GM20431 (cell line): ENCODE results near the gene ATP6V1G1.
"Not testable (repeated sequence)": the region's sequence is repeated elsewhere in the genome, so short reads cannot be mapped to it uniquely, and the experiment has no call there.

Experiments used
- in situ Hi-C: fragments of 300-500 bp; cut with MseI, MboI; formaldehyde crosslinking; loops from one replicate; pipeline ENCODE4 v1.15.0; 2020; ENCODE audit warnings: low sequenced_read_pairs; ENCODE audit not compliant: unreplicated experiment

ATP6V1G1 gene

GRCh38 chr9:114576779-114577178, 10.8 kb upstream of the ATP6V1G1 start:
- in situ Hi-C loops: not testable (repeated sequence)

- in situ Hi-C loops: not testable (repeated sequence)
These were observed 9.4 kb upstream of the ATP6V1G1 start for GRCh38 chr9:114578134-114578533.

- in situ Hi-C loops: no loop called here
These were observed 6.9 kb upstream of the ATP6V1G1 start for GRCh38 chr9:114580609-114581193.

GRCh38 chr9:114583371-114584155, 4.0 kb upstream of the ATP6V1G1 start:
- in situ Hi-C loops: no loop called here

DNA sequence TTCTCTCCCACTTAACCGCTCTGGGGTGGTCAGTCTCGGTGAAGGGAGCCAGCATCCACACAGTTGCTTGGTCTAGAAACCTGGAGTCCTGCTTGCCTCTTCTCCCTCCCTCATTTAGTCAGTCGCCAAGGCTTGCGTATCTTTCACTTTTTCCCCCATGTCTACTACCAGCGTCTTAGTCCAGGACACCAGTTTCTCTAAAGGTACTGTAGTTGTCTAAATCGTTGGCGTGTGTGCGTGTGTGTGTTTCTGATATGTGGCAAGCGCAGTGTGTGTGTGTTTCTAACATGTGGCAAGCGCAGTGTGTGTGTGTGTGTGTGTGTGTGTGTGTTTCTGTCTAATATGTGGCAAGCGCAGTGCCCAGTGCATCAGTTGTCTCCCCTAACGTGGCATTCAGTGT, 641 bp downstream of the ATP6V1G1 start:
- in situ Hi-C loops: no loop called here

DNA sequence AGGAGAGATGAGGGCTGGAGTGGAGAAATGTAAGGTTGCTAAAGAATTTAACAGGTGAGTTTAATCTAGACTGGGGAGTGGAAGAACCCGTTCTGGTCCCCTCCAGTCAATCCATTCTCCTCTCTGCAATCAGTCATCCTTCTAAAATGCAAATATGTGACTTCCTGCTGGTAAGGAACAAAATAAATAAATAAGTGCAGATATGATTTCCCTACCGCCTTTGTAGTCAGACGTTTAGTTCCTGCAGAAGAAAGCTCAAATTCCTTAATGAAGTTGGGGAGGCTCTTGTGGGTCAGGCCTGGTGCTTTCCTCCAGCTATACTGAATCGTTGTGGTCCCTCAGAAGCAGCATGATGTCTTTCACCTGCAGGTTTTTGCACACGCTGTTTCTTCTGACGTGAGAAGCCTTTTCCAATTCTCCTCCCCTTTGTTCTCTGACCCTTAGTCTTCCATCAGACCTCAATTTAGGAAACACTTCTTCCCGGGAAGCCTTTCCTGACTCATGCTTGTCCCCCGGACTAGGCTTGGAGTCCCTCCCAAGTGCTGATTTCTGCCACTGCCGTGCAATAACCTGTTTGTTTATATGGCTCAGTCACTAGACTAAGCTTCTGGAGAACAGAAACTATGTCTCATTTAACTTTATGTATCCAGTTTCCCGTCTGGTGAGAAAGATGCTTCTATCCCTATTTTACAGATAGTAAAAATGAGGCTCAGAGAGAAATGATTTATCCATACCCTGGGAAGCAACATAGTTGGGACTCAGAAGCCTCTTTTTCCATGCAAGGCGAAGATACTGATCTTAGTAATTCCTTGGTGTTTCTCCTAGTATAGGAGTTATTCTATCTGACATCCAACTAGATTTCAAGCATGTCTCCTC, 1.3 kb downstream of the ATP6V1G1 start:
- in situ Hi-C loops: no loop called here

DNA sequence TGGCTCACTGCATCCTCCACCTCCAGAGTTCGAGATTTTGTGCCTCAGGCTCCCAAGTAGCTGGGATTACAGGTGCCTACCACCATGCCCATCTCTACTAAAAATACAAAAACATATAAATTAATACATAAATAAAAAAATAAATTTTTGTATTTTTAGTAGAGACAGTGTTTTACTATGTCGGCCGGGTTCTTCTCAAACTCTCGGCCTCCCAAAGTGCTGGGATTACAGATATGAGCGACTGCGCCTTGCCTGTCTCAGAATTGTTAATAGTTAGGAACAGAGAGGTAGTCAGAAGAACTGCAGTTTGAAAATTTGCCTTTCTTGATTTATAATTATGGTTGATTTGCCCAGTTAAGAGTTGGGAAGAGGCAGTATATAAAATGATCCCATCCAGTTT, 2.8 kb downstream of the ATP6V1G1 start:
- in situ Hi-C loops: no loop called here

- in situ Hi-C loops: no loop called here
These were observed 3.8 kb downstream of the ATP6V1G1 start for GRCh38 chr9:114591291-114591787.

- in situ Hi-C loops: no loop called here
These were observed 4.3 kb downstream of the ATP6V1G1 start for GRCh38 chr9:114591849-114592248.

DNA sequence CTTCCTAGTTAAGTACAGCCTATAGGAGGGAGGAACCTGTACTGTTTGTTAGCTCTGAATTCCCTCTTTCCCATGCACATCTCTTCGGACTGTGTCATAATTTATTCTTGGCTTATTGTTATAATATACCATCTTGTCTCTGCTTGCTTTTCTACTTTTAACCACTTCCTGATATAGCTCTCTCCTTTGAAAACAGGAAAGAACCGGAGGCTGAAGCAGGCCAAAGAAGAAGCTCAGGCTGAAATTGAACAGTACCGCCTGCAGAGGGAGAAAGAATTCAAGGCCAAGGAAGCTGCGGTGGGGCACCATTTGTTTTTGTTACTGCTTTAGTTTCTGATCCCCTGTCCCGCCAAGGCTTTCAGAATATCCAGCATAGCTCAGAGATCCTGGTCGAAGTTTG, 4.8 kb downstream of the ATP6V1G1 start:
- in situ Hi-C loops: no loop called here

- in situ Hi-C loops: no loop called here
These were observed 6.6 kb downstream of the ATP6V1G1 start for GRCh38 chr9:114594136-114594535.

DNA sequence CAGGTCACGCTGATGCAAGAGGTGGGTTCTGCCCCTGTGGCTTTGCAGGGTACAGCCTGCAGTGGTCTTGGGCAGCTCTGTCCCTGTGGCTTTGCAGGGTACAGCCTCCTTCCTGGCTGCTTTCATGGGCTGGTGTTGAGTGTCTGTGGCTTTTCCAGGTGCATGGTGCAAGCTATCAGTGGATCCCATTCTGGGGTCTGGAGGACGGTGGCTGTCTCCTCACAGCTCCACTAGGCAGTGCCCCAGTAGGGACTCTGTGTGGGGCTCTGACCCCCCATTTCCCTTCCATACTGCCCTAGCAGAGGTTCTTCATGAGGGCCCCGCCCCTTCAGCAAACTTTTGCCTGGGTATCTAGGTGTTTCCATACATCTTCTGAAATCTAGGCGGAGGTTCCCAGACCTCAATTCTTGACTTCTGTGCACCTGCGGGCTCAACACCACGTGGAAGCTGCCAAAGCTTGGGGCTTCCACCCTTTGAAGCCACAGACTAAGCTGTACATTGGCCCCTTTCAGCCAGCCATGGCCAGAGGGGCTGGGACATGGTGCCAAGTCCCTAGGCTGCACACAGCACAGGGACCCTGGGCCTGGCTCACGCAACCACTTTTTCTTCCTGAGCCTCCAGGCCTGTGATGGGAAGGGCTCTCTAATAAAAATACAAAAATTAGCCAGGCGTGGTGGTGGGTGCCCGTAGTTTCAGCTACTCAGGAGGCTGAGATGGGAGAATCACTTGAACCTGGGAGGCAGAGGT, 13.1 kb downstream of the ATP6V1G1 start:
- in situ Hi-C loops: not testable (repeated sequence)

DNA sequence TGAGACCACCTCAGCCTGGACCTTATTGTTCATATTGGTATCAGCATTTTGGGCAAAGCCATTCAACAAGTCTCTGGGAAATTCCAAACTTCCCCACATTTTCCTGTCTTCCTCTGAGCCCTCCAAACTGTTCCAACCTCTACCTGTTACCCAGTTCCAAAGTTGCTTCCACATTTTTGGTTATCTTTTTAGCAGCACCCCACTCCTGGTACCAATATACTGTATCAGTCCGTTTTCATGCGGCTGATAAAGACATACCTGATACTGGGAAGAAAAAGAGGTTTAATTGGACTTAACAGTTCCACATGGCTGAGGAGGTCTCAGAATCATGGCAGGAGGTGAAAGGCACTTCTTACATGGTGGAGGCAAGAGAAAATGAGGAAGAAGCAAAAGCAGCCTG, 14.2 kb downstream of the ATP6V1G1 start:
- in situ Hi-C loops: not testable (repeated sequence)

DNA sequence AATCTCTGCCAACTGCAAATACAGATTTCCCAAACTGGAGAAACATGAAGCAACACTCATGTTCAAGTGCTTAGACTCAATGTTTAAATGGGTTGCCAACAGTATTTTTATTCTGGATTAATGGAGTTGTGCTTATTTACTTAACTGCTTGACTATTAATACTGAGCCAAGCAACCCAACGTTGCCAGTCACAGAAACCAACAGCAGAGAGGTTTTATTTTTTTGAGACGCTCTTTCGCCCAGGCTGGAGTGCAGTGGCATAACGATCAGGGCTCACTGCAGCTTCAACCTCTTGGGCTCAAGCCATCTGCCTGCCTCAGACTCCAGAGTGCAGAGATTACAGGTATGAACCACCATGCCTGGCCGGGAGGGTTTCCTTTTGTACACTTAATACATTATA, 15.1 kb downstream of the ATP6V1G1 start:
- in situ Hi-C loops: no loop called here

DNA sequence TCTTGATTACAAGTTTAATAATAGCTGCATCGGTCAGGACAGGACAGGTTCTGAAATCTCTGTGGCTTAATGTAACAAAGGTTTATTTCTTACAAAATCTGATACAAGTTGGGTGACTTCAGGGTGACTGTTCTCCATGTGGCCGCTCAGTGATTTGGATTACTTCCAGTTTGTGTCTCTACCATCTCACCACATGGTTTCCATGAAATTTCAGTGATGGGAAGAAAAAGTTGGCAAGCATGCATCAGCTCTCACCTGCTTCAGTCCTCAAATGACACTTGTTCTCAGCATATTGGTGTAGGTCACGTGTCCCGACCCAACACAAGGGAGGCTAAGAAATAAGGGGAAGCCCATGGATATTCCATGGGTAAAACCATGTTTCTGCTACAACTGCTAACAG, 15.7 kb downstream of the ATP6V1G1 start:
- in situ Hi-C loops: no loop called here

GRCh38 chr9:114604989-114605388, 17.4 kb downstream of the ATP6V1G1 start:
- in situ Hi-C loops: no loop called here

DNA sequence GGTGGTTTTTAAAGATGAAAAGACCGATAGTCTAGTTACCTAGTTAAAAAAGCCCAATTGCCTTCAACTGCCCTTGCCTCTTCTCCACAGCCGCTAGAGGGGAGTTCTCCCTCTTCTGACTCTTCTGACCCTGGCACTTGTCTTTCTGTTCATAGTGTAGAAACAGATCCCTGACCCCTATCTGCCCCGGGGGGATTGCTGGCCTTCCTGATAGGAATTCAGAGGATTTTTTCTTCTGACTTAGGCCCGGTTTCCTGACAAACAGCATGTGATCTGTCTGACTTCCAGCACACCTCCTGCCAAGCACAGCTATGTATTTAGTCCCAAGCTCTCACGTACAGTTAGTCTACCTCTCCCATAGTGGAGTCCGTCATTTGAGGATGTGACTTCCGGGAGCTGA, 18.5 kb downstream of the ATP6V1G1 start:
- in situ Hi-C loops: no loop called here

- in situ Hi-C loops: no loop called here
These were observed 19.1 kb downstream of the ATP6V1G1 start for GRCh38 chr9:114606597-114607207.

- in situ Hi-C loops: no loop called here
These were observed 20.3 kb downstream of the ATP6V1G1 start for GRCh38 chr9:114607671-114608524.
